NCI-H524 treated with DMSO at 0.1 percent for 48 hours (cell line): Measurements from ENCODE around the gene ZNF692.

Experiments
- DNase-seq: peaks from one replicate; lab custom pipeline; 2025; lab: John Stamatoyannopoulos, UW

The ZNF692 gene

GRCh38 chr1:248825136-248825535, 33.7 kb downstream of the ZNF692 start:
- DNase-seq, result no peak

GRCh38 chr1:248824701-248825100, 34.2 kb downstream of the ZNF692 start:
- no peak for DNase-seq

GRCh38 chr1:248824301-248824700, 34.6 kb downstream of the ZNF692 start:
- no peak for DNase-seq

- no peak for DNase-seq
These were observed 35.3 kb downstream of the ZNF692 start for GRCh38 chr1:248823517-248824001.

GRCh38 chr1:248822148-248823032, 36.5 kb downstream of the ZNF692 start:
- no peak for DNase-seq

GRCh38 chr1:248821641-248822040, 37.2 kb downstream of the ZNF692 start:
- no peak for DNase-seq

- DNase-seq, result no peak
These were observed 37.8 kb downstream of the ZNF692 start for GRCh38 chr1:248821101-248821500.

GRCh38 chr1:248820041-248820585, 38.8 kb downstream of the ZNF692 start:
- DNase-seq, result no peak

- no peak for DNase-seq
These were observed 40.1 kb downstream of the ZNF692 start for GRCh38 chr1:248818505-248819374.

- no peak for DNase-seq
These were observed 41.8 kb downstream of the ZNF692 start for GRCh38 chr1:248817065-248817464.

GRCh38 chr1:248816042-248816851, 42.6 kb downstream of the ZNF692 start:
- no peak for DNase-seq

GRCh38 chr1:248815407-248816034, 43.4 kb downstream of the ZNF692 start:
- no peak for DNase-seq

GRCh38 chr1:248814351-248814750, 44.5 kb downstream of the ZNF692 start:
- no peak for DNase-seq

- no peak for DNase-seq
These were observed 45.3 kb downstream of the ZNF692 start for GRCh38 chr1:248813546-248813945.

- no peak for DNase-seq
These were observed 46.0 kb downstream of the ZNF692 start for GRCh38 chr1:248812736-248813425.

GRCh38 chr1:248811514-248812490, 47.1 kb downstream of the ZNF692 start:
- no peak for DNase-seq

- DNase-seq, result no peak
These were observed 48.0 kb downstream of the ZNF692 start for GRCh38 chr1:248810727-248811513.

- DNase-seq, result no peak
These were observed 48.7 kb downstream of the ZNF692 start for GRCh38 chr1:248810000-248810726.
